ENCODE results near the gene PXYLP1. TPM values are rescaled to one million over a fixed set of nuclear protein-coding genes. Genes with fewer than 3 reads are reported as not detected.
A peak's percentile ranks its signal among the peaks of the same experiment; 100 is the strongest.

The PXYLP1 gene
- total RNA-seq, 2 donors from 2014 or later: 8.9 to 13.1 TPM

GRCh38 chr3:141228395-141228794 is 3.2 kb upstream of the PXYLP1 start:
- Histone ChIP-seq H3K36me3 (no peaks in the 10 kb centered on the region), H3K27ac (no peak overlapping the region), H3K9ac (ENCODE audit: low read depth in 2 of 2, low read length in 2 of 2) (no peak overlapping the region), H3K9me3 (no peaks in the 10 kb centered on the region), H3K4me3 (no peak overlapping the region), H3K4me1 (peaks cover 4% of the 10 kb centered on the region), H3K27me3 (no peaks in the 10 kb centered on the region)
- DNase-seq: no peak
- intact Hi-C loops (cut with DNase I): no loop called here
- TF ChIP-seq, protein P1, sequence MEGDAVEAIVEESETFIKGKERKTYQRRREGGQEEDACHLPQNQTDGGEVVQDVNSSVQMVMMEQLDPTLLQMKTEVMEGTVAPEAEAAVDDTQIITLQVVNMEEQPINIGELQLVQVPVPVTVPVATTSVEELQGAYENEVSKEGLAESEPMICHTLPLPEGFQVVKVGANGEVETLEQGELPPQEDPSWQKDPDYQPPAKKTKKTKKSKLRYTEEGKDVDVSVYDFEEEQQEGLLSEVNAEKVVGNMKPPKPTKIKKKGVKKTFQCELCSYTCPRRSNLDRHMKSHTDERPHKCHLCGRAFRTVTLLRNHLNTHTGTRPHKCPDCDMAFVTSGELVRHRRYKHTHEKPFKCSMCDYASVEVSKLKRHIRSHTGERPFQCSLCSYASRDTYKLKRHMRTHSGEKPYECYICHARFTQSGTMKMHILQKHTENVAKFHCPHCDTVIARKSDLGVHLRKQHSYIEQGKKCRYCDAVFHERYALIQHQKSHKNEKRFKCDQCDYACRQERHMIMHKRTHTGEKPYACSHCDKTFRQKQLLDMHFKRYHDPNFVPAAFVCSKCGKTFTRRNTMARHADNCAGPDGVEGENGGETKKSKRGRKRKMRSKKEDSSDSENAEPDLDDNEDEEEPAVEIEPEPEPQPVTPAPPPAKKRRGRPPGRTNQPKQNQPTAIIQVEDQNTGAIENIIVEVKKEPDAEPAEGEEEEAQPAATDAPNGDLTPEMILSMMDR (IDR thresholded peaks at IDR 0.05): no peak

DNA sequence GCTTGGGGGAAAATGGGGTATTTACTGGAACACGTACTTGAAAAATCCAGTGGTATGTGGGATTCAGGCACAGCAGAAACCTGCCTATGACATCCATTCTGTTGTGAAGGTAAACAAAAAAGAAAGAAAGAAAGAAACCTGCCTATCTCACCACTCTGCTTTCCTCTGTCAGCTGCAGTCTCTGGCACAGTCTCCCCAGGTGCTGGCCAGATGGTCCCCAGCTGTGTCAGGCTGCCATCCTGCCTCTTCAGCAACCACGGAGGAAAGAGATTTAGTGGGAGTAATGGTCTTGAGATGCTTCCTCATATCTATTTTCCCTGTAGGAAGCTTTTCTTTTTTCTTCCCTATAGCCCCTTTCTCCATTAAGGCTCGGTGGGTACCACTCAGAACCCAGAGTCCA is 2.5 kb upstream of the PXYLP1 start:
- no peak for DNase-seq
- no peaks in the 10 kb centered on the region for H3K36me3 ChIP-seq
- no peak overlapping the region for H3K27ac ChIP-seq
- H3K4me1 ChIP-seq: peaks cover 4% of the 10 kb centered on the region
- no peak overlapping the region for H3K9ac ChIP-seq (ENCODE audit: low read depth in 2 of 2, low read length in 2 of 2)
- no peaks in the 10 kb centered on the region for H3K9me3 ChIP-seq
- no peak overlapping the region for H3K4me3 ChIP-seq
- intact Hi-C loops (cut with DNase I): no loop called here
- no peaks in the 10 kb centered on the region for H3K27me3 ChIP-seq
- TF ChIP-seq, protein P1 (IDR thresholded peaks at IDR 0.05): no peak

DNA sequence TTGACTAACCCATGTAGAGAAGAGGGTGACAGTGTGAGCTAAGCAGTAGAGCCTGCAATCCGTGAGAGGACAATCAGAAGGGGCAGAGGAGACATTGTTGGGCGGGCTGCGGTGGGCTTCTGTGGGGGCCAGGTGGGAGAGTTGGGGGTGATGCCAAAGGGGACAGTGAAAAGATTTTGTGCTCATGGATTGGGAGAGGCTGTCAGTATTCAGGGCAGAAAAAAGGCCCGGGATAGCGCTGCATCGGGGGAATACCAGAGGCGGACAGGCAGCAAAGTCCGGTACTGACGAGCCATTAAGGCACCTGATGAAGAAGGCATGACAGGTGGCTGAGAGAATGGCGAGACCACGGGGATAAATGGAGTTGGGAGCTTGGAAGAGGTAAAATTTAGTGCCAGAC is 1.3 kb upstream of the PXYLP1 start:
- Histone ChIP-seq H3K9me3 (no peaks in the 10 kb centered on the region), H3K9ac (ENCODE audit: low read depth in 2 of 2, low read length in 2 of 2) (no peak overlapping the region), H3K4me1 (peaks cover 4% of the 10 kb centered on the region), H3K36me3 (no peaks in the 10 kb centered on the region), H3K27ac (no peak overlapping the region), H3K4me3 (no peak overlapping the region), H3K27me3 (no peaks in the 10 kb centered on the region)
- DNase-seq: no peak
- TF ChIP-seq, protein P1 (IDR thresholded peaks at IDR 0.05): no peak
- intact Hi-C loops (cut with DNase I): loop anchor here (5.0 to 10.0 kb wide), 2 partner anchors 47 to 225 kb away; no protein-coding TSS in a partner anchor

GRCh38 chr3:141231952-141232823 is 563 bp downstream of the PXYLP1 start:
- Histone ChIP-seq H3K4me3 (peak overlapping the region; percentile 84), H3K27ac (peak overlapping the region; percentile 26)

GRCh38 chr3:141233457-141234161 is 2.0 kb downstream of the PXYLP1 start:
- H3K4me3 ChIP-seq: no peak overlapping the region
- H3K9me3 ChIP-seq: no peaks in the 10 kb centered on the region
- peaks cover 4% of the 10 kb centered on the region for H3K4me1 ChIP-seq
- TF ChIP-seq, protein P1 (IDR thresholded peaks at IDR 0.05): no peak
- intact Hi-C loops (cut with DNase I): loop anchor here (5.0 to 10.0 kb wide), 2 partner anchors 44 to 221 kb away; no protein-coding TSS in a partner anchor
- no peaks in the 10 kb centered on the region for H3K36me3 ChIP-seq
- H3K9ac ChIP-seq (ENCODE audit: low read depth in 2 of 2, low read length in 2 of 2): no peak overlapping the region
- no peak overlapping the region for H3K27ac ChIP-seq
- DNase-seq: no peak
- H3K27me3 ChIP-seq: no peaks in the 10 kb centered on the region

More at GRCh38 chr3:141231952-141232823, 563 bp downstream of the PXYLP1 start:
- Histone ChIP-seq H3K9me3 (no peaks in the 10 kb centered on the region), H3K9ac (ENCODE audit: low read depth in 2 of 2, low read length in 2 of 2) (peak overlapping the region; percentile 49 to 91), H3K27me3 (no peaks in the 10 kb centered on the region), H3K36me3 (no peaks in the 10 kb centered on the region), H3K4me1 (peaks cover 4% of the 10 kb centered on the region)
- intact Hi-C loops (cut with DNase I): loop anchor here (5.0 to 10.0 kb wide), 2 partner anchors 45 to 223 kb away; no protein-coding TSS in a partner anchor
- peak; percentile 60 for DNase-seq
- TF ChIP-seq, protein P1 (IDR thresholded peaks at IDR 0.05): no peak

All from colonic mucosa (tissue), 4 donors.